CD4-positive, alpha-beta T cell treated with Interleukin-10 for 1 hour (primary cell): ENCODE data around the gene ACP1.

Source experiments
- DNase-seq: peaks from one replicate; pipeline ENCODE4 v3.0.0-alpha.2; 2020

Gene ACP1

DNA sequence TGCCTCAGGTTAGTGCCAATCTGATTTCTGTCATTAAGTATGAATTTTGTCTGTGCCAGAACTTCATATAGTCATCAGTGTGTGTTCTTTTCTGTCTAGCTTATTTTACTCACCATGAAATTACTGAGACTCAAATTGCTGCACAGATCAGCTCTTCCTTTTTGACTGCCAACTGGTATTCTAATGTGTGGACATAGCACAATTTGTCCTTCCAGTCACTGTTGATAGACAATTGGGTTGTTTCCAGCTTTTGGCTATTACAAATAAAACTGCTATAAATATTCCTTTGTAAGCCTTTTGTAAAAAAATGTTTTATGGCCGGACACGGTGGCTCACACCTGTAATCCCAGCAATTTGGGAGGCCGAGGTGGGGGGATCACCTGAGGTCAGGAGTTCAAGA lies 8.7 kb upstream of the ACP1 start:
- no peak for DNase-seq

DNA sequence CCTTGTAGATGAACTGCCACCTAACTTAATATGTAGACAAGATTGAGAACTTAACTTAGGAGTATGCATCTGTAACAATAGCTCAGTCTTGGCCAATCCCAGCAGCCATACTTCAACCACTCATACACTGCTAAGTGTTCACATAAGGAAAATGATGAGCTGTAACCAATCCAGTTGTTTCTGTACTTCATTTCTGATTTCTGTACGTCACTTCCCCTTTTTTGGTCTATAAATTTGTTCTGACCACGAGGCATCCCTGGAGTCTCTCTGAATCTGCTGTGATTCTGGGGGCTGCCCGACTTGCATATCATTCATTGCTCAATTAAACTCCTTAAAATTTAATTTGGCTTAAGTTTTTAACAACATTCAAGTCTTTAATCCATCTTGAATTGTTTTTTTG lies 7.3 kb upstream of the ACP1 start:
- no peak for DNase-seq

DNA sequence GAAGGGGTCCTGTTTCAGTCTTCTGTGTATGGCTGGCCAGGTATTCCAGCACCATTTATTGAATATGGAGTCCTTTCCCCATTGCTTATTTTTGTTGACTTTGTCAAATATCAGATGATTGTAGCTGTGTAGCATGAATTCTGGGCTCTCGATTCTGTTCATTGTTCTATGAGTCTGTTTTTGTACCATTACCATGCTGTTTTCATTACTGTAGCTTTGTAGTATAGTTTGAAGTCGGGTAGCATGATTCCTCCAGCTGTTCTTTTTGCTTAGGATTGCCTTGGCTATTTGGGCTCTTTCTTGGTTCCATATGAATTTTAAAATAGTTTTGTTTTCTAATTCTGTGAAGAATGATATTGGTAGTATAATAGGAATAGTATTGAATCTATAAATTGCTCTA lies 6.9 kb upstream of the ACP1 start:
- DNase-seq, result no peak

DNA sequence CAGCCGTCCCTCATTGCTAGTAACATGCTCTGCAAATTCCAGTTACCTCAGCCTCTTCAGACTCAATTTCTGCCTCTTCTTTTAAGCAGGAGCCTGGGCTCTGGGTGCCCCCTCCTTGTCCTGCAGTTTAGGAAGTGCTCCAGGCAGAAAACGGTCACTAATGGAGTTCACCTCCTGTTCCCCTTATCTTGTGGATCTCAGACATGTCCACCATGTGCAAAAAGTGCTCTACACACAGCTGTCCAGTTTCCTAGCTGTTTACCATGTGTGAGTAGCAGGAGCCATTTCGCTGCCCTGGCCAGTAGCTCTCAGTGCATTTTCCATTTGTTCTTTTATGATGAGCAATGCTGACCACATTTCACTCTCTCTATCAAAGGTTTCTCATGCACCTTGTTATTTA lies 5.8 kb upstream of the ACP1 start:
- no peak for DNase-seq

DNA sequence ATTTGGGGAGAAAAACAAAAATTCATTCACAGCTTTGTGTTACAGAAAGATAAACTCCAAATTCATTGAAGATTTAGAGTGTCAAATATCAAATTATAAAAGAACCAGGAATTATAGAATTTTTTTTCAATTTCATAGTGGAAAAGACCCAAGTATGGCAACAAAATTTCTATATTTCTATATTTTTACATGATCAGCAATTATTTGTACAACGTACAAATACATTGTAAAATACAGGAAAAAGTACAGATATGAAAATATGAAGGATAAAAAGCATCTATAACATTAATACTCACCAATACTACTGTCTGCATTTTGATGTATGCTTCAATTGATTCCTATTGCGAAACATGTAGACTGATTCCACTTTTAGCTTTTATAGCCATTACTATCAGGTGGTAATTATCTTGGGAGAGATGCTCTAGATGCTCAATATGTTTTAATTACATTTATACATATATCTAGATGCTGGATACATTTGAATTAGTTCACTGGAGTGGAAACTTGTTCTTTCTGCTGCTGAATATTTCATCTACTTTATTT lies 4.9 kb upstream of the ACP1 start:
- no peak for DNase-seq

DNA sequence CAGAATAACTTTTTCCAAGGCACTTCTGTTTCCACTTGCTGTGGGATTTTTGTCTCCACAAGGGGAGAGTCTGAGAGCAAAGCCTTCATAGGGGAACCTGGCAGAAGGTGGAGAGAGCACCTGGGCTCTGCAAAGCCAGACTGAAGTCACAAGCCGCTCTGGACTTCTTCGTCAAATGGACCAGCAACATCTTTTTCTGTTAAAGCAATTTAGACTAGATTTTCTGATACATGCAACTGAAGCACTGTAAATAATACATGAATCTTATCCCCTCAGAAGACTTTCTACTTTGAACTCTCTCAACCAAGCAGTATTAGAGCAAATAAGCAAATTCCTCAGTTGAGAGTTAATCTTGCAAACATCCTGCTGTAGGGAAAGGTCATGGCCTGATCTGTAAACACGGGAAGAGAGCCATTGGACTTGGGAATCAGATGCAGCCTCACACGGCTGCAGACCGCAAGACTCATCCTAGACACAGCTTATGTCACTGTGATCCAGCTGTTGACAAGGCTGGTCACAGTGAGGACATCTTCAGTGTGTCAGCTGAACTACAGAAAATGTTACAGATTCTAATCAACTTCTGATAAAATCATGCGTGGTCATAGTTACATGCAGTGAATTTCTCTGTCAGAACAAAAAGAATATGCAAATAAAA lies 4.1 kb upstream of the ACP1 start:
- DNase-seq, result no peak

DNA sequence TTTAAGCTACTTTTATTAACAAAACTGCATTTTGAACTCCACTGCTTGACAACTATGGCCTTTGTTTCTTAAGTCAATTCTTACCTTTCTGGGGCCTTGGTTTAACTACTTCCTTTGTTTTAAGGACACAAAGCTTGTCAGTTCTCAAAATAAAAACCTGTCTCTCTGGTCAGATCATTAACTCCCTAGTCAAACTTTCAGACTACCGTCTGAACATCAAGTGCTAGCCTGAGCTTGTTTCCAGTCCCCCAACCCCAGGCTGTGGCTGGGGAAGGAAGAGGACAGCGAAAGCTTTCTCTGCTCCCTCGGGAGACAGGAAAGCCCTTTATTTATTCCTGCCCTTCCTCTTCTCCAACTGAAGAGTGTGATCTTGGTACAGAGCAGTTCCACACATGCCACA lies 2.6 kb upstream of the ACP1 start:
- no peak for DNase-seq

DNA sequence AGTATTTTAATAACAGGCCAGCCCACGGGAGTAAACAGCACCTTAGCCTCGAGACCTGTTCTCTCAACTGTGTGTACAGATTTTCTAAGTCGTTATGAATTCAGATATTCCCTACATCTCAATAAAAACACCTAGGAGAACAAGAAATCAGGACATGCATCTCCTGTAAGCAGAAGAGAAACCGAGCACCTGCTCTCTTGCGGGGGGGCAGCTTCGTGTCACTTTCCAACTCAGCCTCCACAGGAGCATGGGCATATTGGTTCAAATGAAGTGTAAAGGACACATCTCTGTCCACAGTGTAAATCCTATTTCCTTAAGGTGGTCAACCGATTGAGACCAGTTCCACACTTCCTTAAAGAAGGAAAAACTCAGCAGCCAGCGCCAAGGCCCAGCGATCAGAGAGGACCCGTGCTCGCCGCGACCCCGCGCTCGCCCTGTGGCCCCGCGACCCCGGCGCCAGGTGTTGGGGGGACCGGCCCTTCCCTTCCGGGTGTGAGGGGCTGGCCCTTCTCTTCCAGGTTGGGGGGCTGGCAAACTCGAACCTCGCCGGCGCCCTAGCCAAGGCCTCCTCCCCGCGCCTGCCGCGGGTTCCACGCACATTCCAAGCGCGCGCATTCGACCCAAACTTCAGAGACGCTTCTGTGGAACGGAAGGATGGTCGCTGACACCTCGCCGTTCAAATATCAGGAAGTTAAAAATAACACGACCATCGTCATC lies 1.6 kb upstream of the ACP1 start:
- no peak for DNase-seq

DNA sequence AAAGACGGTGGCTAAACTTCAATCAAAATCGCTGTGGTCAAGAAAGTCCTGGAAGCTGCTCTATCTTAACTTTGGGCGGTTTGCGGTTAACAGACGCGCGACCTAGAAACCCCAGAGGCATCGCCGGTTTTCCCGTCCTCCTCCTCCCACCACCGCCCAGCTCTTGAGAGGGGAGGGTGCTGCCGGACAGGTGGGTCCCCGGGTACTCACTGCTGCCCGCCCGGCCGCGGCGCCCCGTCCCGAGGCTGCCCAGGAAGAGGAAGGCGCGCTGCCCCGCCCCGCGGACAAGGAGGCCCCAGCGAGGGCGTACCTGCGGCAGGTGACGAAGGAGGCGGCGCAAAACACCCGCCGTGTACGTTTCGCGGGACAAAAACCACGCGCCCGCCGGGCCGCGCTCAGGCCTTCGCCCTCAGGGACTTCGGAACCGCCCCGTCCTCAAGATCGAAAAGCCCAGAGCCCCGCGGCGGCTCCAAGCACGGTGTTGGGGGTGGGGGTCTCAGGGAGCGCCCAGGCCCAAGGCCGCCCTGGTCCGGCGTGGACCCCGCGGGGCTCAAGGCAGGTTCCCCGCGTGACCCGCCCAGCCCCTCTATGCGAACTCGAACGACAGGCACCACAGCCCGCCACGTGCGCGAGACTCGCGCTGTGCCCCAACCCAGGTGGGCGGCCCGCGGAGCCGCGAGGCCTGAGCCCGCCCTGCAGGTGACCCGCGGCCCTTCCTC lies 814 bp upstream of the ACP1 start, which contains the start of gene SH3YL1:
TSS of gene SH3YL1 (minus strand) at position 259 of the 719 bp plus-strand sequence. CDS start at position 211, 48 bp downstream.
- peak; percentile 67 for DNase-seq

DNA sequence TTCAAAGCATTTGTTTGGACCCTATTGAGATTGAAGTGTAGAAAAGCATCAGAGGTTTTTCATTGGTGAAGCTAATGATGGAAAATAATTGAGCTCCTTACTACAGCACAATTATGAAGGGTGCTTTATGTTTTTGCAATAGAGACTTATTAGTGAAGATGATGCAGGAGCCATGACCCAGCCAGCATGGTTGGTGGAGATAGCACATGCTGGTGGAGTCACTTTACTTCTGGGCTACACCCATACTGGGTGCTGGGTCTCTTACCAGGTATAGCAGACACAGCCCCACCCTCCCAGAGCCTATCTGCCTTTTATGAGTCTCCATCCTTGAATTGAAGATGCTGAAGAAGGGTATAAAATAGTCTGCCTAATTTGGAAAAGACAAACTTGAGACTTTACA lies 3.6 kb downstream of the ACP1 start:
- no peak for DNase-seq

DNA sequence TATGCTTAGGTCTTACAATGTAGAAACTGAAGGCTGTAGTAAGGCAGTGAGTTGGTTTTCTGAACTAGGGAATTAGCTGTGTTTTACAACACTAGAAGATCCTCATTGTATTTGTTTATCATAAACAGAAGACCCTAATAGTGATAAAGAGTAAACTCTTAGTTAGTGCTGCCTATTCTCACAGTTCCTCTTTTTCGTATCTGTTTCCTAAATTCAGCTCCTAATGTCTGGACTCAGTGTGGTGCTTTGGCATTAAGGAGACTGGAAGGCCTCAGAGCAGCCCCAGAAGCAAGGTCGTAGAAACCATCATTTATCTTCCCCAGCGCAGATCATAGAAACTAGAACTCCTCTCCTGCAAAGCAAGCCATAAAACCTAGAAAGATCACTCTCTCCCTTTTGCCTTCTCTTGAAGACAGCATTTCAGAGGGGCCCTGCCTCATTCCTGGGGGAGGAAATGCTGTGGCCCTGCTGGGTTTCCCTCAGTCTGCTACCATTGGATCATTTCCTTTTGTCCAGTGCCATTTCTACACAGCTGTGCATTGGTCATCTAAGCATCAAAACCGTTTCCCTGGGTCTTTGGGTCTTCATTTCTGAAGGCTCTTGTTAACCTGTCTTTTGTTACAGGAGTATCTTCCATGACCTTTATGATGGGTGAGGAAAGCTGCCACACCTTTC lies 4.7 kb downstream of the ACP1 start:
- no peak for DNase-seq

DNA sequence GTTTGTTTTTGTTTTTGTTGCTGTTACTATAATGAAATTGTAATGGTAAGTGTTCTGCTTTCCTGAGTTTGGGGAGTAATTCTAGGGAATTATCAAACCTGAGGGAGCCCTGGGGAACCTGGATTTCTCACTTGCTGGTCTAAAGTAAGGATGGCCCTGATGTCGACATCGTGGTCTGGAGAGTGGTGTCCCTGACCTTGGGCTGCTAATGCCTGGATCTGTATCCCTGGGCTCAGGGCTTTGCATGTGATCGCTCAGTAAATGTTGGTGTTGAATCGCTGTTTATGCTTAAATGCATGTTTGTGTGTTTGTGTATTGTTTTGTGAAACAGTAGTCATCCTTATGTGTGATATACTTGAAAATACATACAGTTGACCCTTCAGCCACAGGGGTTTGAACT lies 6.1 kb downstream of the ACP1 start:
- no peak for DNase-seq

DNA sequence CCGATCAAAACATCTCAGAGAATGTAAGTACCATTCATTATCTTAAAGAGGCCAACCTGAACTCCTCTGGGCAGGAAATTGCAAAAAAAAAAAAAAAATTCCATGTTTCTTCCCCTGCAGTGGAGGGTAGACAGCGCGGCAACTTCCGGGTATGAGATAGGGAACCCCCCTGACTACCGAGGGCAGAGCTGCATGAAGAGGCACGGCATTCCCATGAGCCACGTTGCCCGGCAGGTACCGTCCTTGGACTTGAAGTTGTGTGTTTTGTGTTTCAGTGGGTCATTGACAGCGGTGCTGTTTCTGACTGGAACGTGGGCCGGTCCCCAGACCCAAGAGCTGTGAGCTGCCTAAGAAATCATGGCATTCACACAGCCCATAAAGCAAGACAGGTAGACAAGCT lies 7.2 kb downstream of the ACP1 start:
- DNase-seq, result no peak

DNA sequence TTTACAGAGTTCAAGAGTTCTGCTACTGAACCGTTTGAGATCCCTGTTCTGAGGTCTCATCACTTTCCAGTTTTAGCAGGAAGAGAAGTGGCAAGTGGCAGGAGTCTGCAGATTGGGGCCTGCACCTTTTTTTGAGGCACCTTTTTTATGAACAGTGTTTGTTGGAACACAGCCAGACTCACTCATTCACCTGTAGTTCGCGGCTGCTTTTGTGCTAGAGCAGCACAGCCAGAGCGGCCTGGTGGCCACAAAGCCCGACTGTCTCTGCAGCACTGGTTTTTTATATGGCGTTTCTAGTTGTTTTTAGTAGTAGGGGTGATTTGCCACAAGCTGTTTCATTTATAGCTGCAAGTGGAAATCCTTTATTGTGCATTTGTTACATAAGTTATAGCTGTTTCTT lies 8.6 kb downstream of the ACP1 start:
- no peak for DNase-seq

DNA sequence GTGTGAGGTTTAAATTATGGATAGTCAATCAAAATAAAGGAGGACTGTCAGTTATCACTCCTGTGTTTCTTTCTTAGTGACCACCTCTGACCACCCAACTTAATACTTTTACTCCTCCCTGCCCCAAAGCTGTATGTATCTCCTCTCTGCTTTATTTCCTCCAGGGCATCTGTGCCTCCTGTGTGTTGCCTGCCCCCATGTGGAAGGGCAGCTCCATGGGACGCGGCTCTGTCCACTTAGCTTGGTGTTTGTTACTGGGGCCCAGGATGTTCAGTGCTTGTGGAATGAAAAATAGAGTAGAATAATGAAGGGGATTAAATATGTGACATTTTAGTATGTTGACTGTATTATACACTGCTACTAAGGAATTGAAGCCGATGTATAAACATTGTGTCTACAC lies 9.8 kb downstream of the ACP1 start:
- DNase-seq, result no peak

DNA sequence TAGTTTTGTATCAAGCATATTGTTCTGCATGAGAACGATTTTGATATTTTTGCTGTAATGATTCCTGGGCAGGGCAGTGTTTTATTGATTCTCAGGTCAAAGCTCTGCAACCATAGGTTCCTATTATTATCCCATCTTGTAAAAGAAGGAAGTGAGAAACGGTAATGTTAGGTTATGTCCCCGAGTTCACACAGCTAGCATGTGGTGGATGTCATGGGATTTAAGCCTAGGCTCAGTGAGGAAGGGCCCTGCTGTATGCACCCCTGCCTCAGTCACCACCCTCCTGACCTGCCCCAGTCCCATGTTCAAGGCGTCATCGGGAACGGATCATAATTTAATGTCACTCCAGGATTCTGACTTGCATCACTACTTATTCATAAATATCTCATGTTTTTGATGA lies 10.7 kb downstream of the ACP1 start:
- no peak for DNase-seq

DNA sequence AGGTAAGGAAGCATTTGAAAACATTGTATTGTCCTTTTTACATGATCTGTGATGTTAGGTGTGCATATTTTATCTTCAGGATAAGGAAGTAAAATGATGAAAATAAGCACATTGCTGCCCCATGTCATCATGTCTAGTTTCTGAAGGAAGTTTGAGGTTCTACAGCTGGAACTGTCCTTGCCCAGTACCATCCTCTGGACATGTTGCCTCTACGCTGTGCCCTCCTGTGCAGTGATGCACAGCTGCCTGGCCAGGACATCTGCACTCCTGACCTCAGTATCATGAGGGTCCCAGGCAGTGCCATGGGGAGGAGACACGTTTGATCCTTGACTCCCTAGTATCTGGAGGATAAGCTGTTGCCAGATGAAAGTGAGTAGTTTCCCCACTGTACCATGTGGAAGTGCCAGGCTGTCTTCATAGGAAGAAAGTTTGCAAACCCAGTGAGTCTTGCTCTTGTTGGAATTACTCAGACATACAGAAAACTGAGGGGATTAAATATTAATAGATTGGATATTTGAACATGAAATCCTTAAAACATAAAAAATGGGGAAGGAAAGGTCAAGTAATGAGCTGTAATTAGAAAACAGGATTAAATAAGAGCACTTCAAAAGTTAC lies 13.7 kb downstream of the ACP1 start:
- no peak for DNase-seq

DNA sequence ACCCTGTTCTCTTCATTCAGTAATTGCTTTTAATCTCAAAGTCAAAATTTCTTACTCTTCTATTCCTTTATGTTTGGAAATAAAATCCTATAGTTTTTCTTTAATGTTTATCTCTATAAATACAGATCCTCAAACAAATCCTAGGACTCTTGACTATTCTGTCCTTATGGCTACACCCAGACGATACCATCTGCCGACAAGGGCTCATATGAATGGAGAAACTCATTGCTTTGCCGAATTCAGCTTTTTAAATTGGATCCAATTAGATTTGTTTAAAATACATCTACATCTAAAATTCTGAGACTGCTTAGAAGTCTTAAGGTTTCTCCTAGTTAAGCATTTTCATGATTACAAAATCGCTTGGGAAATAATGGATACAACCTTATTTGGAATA lies 14.2 kb downstream of the ACP1 start:
- no peak for DNase-seq

DNA sequence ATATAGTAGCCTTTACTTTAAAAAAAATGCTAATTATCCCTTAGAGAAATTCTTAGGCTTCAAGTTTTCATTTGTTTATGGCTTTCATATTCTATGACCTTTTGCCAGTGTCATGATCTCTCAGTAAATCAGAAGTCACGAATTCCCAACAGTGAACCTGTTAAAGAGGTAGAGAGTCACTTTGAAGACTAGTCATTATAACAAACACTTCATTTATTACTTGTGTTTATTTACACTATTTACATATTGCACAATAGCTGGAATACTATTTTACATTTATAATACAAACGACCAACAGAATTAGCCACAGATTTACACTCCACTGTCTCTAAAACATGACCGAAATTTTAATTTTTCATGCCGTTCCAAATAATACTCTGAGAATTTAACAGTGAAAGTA lies 14.6 kb downstream of the ACP1 start:
- no peak for DNase-seq

DNA sequence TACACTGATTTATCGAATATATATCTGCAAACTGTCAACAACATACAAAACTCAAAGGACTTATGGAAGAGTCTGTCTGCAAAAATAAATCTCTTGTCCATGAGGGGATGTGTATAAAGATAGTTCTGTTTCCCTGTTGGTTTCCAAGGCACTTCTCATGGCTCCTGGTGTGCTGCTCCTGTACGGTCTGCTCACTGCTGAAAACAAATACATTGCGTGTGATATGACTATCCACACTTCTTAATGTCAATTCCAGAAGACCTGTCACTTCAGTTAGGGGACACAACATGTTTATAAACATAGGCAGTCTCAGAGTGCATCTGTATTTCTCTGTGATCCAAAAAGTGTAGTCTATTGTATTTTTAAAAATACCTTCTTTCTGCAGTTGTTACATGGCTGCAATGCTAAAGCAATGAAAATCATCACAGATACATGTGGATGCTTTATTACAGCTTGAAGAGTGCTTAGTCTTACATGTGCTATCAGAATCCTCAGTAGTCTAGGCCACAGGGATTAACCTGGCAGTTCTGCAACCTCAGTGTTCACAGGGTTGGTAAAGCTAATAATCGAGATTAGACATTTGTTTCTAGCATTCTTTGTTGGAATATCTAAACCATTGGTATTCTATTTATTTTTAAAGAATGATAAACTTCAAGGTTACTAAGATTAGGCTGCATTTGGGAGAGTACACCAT lies 15.4 kb downstream of the ACP1 start:
- no peak for DNase-seq

DNA sequence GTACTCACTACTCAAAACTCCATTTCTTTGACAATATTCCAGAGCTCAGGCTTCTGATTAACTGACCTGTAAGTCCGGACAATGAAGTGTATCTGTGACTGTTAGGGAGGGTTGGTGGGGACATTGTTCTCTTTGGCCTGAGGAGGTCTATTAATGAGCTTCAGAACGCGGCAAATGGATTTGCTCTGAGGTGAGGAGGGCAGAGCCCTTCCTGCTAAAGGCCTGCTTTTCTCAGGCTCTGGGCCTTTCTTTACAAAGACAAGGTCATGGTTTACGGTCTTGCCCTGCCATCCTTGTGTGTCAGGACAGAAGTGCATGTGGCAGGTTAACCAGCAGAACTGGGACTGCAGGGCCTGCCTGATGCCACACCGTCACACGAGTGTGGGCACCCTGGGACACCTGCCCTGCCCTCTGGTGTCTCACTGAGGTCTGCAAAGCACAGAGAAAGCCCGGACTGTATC lies 15.9 kb downstream of the ACP1 start:
- no peak for DNase-seq

DNA sequence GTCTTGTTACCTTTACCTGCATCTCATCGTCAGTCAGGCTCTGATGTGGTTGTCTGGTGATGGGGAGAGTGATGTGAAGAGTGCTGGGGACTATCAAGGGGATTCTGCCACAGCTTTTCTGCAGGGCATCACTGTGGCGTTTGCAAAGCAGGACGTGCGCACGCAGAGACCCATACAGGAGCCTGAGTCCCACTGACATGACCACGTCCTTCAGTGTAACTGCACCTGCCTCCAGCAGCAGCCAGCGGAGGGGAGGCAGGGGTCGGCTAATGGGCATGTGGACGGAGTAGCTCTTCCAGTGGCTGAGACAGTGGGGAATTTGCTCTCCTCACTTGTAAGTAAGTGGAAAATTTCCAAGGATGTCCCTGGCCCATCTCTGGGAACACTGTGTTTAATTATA lies 16.6 kb downstream of the ACP1 start:
- DNase-seq, result no peak
